Ramos (cell line): Measurements from ENCODE around the gene GRM3.
"Not testable (repeated sequence)": the region's sequence is repeated elsewhere in the genome, so short reads cannot be mapped to it uniquely, and the experiment has no call there.

Experiments used
- in situ Hi-C: fragments of 300-500 bp; cut with MboI; formaldehyde crosslinking; loops from one replicate; pipeline ENCODE4 v1.14.3; 2022; ENCODE audit warnings: low sequenced_read_pairs; ENCODE audit not compliant: unreplicated experiment

GRM3 gene

DNA sequence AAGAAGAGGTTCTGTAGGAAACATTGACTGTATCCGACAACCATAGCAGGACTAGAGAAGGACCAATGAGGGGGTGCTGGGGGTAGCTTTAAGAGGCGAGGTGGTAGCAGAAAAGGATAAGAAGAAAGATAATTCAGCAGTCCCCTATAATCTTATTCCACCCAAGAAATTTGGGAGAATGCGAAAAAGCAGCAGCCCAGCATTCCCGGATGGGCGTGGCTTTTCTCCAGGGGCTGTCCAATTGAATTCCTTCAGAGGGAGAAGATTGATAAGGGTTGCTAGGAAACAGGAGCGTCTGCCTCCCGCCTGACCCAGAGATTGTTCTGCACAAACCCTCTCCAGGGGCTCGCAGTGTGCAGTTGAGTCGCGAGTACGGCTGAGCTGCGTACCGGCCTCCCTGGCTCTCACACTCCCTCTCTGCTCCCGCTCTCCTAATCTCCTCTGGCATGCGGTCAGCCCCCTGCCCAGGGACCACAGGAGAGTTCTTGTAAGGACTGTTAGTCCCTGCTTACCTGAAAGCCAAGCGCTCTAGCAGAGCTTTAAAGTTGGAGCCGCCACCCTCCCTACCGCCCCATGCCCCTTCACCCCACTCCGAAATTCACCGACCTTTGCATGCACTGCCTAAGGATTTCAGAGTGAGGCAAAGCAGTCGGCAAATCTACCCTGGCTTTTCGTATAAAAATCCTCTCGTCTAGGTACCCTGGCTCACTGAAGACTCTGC is at the start of gene GRM3:
Gene GRM3 (plus strand): TSS at position 349 of the 721 bp plus-strand sequence. CDS start 121,237 bp downstream, outside the sequence.
- in situ Hi-C loops, result no loop called here

- in situ Hi-C loops, result no loop called here
Observed at GRCh38 chr7:86598311-86598710, 45.4 kb upstream of the GRM3 start.

DNA sequence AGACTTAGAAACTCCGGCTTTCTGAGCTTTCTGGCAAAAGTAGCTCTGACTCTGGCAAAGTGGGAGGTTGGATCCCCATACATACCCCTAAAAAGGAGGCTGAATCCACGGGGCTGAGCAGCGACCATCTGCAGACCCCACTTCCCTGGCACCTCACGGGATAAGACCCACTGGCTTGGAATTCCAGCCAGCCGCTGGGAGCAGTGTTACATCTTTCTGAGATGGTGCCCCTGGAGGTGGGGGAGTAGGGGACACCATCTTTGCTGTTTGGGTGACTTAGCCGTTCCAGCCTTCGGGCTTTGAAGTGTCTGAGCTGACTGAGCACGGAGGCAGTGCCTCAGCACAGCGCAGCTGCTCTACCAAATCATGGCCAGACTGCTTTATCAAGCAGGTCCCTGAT is 45.0 kb upstream of the GRM3 start:
- in situ Hi-C loops, result no loop called here

DNA sequence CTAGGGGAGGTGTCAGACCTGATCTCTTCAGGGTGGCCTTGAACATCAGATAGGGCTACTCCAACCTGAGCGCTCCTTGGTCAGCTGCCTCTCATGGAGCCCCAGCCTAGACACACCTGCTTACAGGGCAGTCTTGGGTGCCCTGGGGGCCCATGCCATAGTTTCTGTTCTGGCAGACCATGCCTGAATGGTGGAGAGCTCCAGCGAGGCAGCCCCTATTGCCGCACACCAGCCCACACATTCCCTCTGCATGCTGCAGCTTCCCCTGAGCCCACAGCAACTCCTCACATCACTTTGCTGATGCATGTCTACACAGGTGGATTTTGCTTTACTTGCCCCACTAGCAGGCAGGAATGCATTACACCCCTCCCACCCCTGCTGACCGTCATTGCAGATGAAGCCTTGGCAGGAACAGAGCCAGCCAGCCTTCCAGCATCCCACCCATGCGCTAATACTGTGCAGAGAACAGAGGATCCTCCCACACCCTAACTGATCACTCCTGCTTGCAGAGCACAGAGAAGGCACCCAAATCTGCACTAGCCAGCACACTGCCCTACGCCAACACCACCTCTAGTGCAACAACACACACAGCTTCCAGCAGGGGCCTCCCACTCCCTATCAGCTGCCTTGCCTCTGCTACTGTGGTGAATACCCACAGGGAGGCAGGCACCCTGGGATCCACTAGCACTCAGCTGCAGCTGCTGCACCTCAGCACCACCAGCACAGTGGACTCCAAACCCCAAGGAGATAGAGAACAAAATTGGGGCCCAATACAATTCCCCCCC is 43.0 kb upstream of the GRM3 start:
- in situ Hi-C loops, result no loop called here

GRCh38 chr7:86615711-86616110 is 28.0 kb upstream of the GRM3 start:
- in situ Hi-C loops, result not testable (repeated sequence)

DNA sequence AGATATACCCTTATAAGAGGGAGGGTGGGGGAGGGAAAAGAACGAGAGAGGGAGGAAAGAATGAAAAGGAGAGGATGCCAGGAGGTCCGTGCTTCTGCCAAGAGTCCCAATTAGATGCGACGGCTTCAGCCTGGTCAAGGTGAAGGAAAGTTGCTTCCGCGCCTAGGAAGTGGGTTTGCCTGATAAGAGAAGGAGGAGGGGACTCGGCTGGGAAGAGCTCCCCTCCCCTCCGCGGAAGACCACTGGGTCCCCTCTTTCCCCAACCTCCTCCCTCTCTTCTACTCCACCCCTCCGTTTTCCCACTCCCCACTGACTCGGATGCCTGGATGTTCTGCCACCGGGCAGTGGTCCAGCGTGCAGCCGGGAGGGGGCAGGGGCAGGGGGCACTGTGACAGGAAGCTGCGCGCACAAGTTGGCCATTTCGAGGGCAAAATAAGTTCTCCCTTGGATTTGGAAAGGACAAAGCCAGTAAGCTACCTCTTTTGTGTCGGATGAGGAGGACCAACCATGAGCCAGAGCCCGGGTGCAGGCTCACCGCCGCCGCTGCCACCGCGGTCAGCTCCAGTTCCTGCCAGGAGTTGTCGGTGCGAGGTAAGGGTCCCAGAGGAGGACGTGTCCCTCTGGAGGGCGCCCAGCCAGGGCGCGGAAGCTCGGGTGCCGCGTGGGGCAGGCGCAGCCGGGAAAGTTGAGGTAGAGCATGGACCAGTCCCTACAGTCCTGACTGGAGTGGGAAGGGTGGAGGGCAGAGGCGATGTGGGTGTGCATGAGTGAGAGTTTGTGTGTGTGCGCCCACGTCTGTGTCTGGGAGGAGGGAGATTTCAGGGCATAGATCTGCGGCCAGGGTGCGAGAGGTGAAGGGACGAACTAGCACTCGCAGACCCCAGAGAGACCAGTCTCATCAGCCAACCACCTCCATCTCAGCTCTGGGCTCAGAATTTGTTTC is 844 bp downstream of the GRM3 start:
- in situ Hi-C loops, result no loop called here

GRCh38 chr7:86645225-86645608 is 1.5 kb downstream of the GRM3 start:
- in situ Hi-C loops, result no loop called here

DNA sequence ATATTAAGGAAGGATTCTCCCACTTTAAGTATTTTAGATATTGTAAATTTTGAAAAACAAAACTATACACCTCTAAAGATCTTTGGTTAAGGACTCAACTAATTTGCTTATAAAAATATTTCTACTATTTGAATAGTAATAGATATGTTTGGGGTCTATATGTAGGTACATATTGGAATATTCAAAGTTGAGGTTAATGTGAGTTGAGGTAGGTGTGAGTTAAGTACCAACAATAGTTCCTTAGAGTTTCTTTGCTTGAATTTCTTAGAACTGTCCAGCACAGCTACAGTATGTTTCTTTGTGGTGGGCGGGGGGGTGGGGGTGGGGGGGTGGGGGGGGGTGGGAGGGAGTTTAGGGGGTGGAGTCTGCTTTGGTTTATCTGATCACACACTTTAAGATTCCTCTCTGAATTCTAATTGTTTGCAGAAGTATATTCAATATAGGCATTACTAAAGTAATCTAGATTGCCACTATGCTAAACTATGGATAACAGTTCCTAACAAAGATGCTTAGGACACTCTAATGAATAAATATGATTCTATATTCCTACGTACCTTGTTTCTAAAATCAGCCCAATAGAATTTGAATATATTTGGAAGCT is 2.1 kb downstream of the GRM3 start:
- in situ Hi-C loops, result no loop called here

GRCh38 chr7:86647385-86648094 is 3.8 kb downstream of the GRM3 start:
- in situ Hi-C loops, result no loop called here

GRCh38 chr7:86648169-86648568 is 4.5 kb downstream of the GRM3 start:
- in situ Hi-C loops, result no loop called here

- in situ Hi-C loops, result no loop called here
Observed at GRCh38 chr7:86653919-86654659, 10.4 kb downstream of the GRM3 start.

DNA sequence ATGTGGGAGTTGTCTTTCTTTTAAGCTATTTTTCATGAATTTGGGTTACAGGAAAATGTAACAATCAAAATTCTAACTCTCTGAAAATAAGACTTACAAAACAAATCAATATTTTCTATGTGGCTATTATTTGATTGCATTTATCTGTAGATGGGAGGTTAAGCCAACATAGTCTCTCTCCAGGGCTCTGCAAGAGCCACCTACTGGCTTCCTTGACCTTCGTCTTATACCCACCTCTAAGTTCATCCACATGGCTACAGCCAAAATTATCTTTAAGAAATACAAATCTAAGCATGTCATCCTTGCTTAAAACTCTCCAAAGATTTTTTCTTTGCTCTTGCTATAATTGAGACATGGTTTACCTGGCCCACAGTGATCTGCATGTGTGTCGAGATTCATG is 14.2 kb downstream of the GRM3 start:
- in situ Hi-C loops, result no loop called here

DNA sequence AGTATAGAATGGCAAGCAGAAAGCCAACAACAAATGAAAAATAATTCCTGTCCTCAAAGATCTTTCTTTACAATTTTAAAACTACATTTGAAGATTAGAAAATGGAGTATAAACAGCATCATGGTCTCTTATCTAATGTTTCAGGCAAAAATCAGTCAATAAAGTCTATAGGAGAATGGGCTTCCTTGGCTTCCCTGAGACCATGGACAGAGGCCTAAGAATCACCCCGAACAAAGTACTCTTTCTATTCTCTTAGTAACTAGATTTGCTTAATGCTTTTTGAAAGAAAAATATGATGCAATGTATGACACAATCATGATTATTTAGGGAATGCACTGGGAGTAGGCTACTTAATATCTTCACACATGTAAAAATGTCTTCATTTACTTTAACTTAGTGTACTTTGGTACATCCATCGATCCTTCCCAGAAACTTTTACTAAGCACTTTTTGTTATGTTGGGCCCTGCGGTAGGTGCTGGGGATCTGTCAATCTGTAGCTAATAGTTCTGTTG is 17.3 kb downstream of the GRM3 start:
- in situ Hi-C loops, result no loop called here

DNA sequence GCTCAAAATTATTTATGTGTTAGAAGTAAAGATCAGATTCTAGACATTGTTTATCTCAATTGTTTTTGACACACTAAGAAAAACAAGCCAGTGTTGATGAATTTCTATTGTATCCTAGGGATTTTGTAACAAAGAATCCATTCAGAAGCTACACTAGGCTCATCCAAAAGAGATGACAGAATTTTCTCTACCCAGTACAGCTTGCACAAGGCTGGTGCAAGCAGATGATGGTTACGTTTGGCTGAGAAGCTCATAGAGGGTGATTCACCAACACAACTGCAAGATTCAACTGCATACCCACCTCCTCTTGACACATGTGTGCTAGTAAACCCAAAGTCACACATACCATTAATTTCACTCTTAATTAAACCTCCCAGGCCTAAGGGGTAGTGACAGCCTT is 20.8 kb downstream of the GRM3 start:
- in situ Hi-C loops, result no loop called here

- in situ Hi-C loops, result no loop called here
Observed at GRCh38 chr7:86664991-86665390, 21.3 kb downstream of the GRM3 start.

DNA sequence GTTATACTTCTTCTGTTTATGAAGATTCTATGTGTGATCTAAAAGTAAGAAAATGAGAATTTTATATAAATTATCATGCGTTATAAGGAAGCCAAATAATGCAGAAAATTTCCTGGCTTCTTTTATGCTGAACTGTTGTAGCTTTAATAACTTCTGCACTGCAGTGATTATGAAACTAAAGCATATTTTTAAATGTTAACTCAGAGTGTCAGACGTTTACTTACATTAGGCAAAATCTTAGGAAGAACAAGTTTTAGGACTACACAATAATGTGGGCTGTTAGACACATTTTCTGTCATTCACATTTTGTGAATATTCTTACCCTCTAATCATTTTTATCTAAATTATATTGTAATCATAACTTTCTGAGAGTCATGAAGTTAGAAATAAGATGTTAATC is 22.0 kb downstream of the GRM3 start:
- in situ Hi-C loops, result no loop called here

DNA sequence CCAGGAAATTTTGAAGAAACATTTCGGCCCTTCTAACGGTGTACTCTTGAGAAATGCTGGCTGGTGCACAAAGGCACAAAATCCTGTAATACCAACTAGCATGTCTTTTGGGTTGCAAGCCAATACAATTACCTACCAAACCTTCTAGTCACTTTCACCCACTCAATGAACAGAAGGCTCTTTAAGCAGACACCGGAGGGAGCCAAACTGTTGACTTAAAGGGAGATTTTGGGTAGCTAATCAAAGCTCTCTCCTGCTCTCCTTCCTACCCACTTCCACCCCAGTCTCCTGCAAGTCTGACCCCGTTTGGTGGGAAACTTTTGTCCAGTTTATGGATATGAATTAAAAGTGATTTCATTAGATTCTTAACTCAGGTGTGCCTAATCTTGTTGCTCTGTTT is 24.0 kb downstream of the GRM3 start:
- in situ Hi-C loops, result no loop called here

GRCh38 chr7:86668315-86668714 is 24.6 kb downstream of the GRM3 start:
- in situ Hi-C loops, result no loop called here

DNA sequence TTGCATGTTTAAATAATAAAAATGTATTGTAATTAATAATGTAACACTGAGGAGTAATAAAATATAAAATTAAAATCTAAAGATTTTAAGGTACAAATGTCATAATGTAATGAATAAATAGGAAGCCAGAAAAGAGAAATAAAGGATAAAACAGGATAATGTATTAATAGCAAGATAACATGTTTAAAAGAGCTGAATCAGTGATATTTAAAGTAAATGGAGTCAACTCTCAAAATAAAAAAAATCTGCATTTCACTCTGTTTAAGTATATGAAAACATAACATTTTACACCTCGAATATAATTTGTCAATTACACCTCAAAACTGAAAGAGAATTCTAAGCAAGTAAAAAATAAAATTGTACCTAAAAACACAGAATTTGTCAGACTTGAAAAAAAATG is 44.1 kb downstream of the GRM3 start:
- in situ Hi-C loops, result no loop called here
